ENCODE measurements around the gene IFI44. TPM values are rescaled to one million over a fixed set of nuclear protein-coding genes. Genes with fewer than 3 reads are reported as not detected.

The IFI44 gene
- polyA plus RNA-seq, 1 of the 3 experiments (the other 2 are of a cell fraction), result 6.5 TPM

GRCh38 chr1:78606274-78606673 lies 43.4 kb upstream of the IFI44 start:
- ChIA-PET POLR2A (no interaction called here), CTCF (interaction anchor here (0.7 to 12.9 kb wide), 23 partner anchors 9 to 602 kb away, joined by 3 to 207 read pairs (median 4); partner anchors contain the start of gene DNAJB4)
- no peak overlapping the region for H3K27ac ChIP-seq (ENCODE audit: low read depth in 2 of 2, low read length in 1 of 2)
- no peak for DNase-seq
- no peaks in the 10 kb centered on the region for H3K9me3 ChIP-seq
- no peaks in the 10 kb centered on the region for H3K36me3 ChIP-seq (replicated peaks in 1 of 2; ENCODE audit: control insufficient read depth in 1 of 2, insufficient read depth in 2 of 2, low read length in 1 of 2)
- no peak overlapping the region for H3K4me3 ChIP-seq (ENCODE audit: low read depth in 2 of 2, low read length in 1 of 2)
- H4K20me1 ChIP-seq (ENCODE audit: insufficient read depth), result no peaks in the 10 kb centered on the region
- WGBS (ENCODE audit: low lambda C conversion rate), result 100% methylated on average over 2 of the region's 2 CpGs
- H2AFZ ChIP-seq (ENCODE audit: low read depth), result no peak overlapping the region
- no peak overlapping the region for H3K4me2 ChIP-seq
- no peak for TF ChIP-seq ELF1 (IDR thresholded peaks at IDR 0.05)
- no peak for TF ChIP-seq TEAD4 (IDR thresholded peaks at IDR 0.05; ENCODE audit: borderline replicate concordance, insufficient read depth)
- TF ChIP-seq YY1 (IDR thresholded peaks at IDR 0.05; ENCODE audit: low read depth), result no peak
- no peak for TF ChIP-seq NFIC (IDR thresholded peaks at IDR 0.05; ENCODE audit: borderline replicate concordance)
- TF ChIP-seq FOXM1 (IDR thresholded peaks at IDR 0.05; ENCODE audit: low read depth), result no peak
- TF ChIP-seq FOSL2 (IDR thresholded peaks at IDR 0.05; ENCODE audit: borderline replicate concordance, low read depth), result no peak
- TF ChIP-seq SIN3A (IDR thresholded peaks at IDR 0.05; ENCODE audit: borderline replicate concordance, low read depth, low read length), result no peak
- TF ChIP-seq NRF1 (IDR thresholded peaks at IDR 0.05; ENCODE audit: low read depth, low read length), result no peak
- no peak for TF ChIP-seq RAD21 (IDR thresholded peaks at IDR 0.05; ENCODE audit: low read length)
- TF ChIP-seq ZBTB33 (IDR thresholded peaks at IDR 0.05; ENCODE audit: borderline replicate concordance, low read depth), result no peak
- no peak for TF ChIP-seq RCOR1 (IDR thresholded peaks at IDR 0.05; ENCODE audit: low read length)
- no peak for TF ChIP-seq GATA2 (CRISPR knock-in tag; IDR thresholded peaks at IDR 0.05)
- TF ChIP-seq REST (IDR thresholded peaks at IDR 0.05; ENCODE audit: low read depth, low read length), result no peak
- TF ChIP-seq USF2 (IDR thresholded peaks at IDR 0.05; ENCODE audit: borderline replicate concordance, low read depth, low read length), result no peak
- TF ChIP-seq PBX3 (IDR thresholded peaks at IDR 0.05), result no peak
- no peak for TF ChIP-seq CHD2 (IDR thresholded peaks at IDR 0.05; ENCODE audit: low read length, partially characterized antibody)
- TF ChIP-seq MEF2A (IDR thresholded peaks at IDR 0.05; ENCODE audit: borderline replicate concordance, low read depth), result no peak
- TF ChIP-seq JUND (IDR thresholded peaks at IDR 0.05), result no peak
- TF ChIP-seq, protein P1, sequence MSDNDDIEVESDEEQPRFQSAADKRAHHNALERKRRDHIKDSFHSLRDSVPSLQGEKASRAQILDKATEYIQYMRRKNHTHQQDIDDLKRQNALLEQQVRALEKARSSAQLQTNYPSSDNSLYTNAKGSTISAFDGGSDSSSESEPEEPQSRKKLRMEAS (IDR thresholded peaks at IDR 0.05; ENCODE audit: low read depth), result no peak
- H3K79me2 ChIP-seq (ENCODE audit: insufficient read depth), result no peaks in the 10 kb centered on the region
- no peaks in the 10 kb centered on the region for H3F3A ChIP-seq (replicated peaks; ENCODE audit: insufficient read depth)
- no peaks in the 10 kb centered on the region for H3K9me2 ChIP-seq
- H3K27me3 ChIP-seq (ENCODE audit: insufficient read depth), result no peaks in the 10 kb centered on the region
- no peak overlapping the region for H3K9ac ChIP-seq
- peaks cover 0 to 5% of the 10 kb centered on the region in 2 experiments; a peak in 1 of 4 replicates for H3K4me1 ChIP-seq (ENCODE audit: control insufficient read depth in 1 of 2, insufficient read depth in 2 of 2, low read depth in 1 of 2, low read length in 1 of 2)
